SJSA1 (cell line): ENCODE measurements around the gene GCSH. TPM values are rescaled to one million over a fixed set of nuclear protein-coding genes. Genes with fewer than 3 reads are reported as not detected.
"Not testable (repeated sequence)": the region's sequence is repeated elsewhere in the genome, so short reads cannot be mapped to it uniquely, and the experiment has no call there.

Experiments
- DNase-seq, 2 experiments: peaks; one replicate each; pipeline ENCODE4 v3.0.0-alpha.2; 2015 to 2020; ENCODE audit warnings: low spot score in 2 of 2, low read depth in 1 of 2
- H3K27ac ChIP-seq: fragments of 250-450 bp; sonication (Bioruptor Pico); 2 replicates; pipeline ENCODE4 v1.5.1; 2020; ENCODE audit warnings: mild to moderate bottlenecking, moderate library complexity
- H3K27me3 ChIP-seq: fragments of 250-450 bp; sonication (Bioruptor Pico); replicated peaks from 2 replicates; pipeline ENCODE4 v1.5.1; 2020; ENCODE audit warnings: mild to moderate bottlenecking, moderate library complexity
- H3K36me3 ChIP-seq: fragments of 250-450 bp; sonication (Bioruptor Pico); 2 replicates; pipeline ENCODE4 v1.5.1; 2020; ENCODE audit warnings: mild to moderate bottlenecking
- H3K4me1 ChIP-seq: fragments of 250-450 bp; sonication (Bioruptor Pico); replicated peaks from 2 replicates; pipeline ENCODE4 v1.6.1; 2021; ENCODE audit warnings: mild to moderate bottlenecking
- H3K4me3 ChIP-seq: fragments of 250-450 bp; sonication (Bioruptor Pico); 2 replicates; pipeline ENCODE4 v1.5.1; 2020; ENCODE audit warnings: mild to moderate bottlenecking
- H3K9me3 ChIP-seq: fragments of 250-450 bp; sonication (Bioruptor Pico); replicated peaks from 2 replicates; pipeline ENCODE4 v1.5.1; 2020; ENCODE audit warnings: mild to moderate bottlenecking
- total RNA-seq: library from RNA; depleted of rRNA; stranded (reverse); fragments of >200 nt; shearing (Covaris generic); gene quantifications from 2 replicates; pipeline ENCODE4 v1.2.3, GENCODE V29; 2014

Gene GCSH
- total RNA-seq, 1 experiment from 2014 or later = 43.9 TPM

DNA sequence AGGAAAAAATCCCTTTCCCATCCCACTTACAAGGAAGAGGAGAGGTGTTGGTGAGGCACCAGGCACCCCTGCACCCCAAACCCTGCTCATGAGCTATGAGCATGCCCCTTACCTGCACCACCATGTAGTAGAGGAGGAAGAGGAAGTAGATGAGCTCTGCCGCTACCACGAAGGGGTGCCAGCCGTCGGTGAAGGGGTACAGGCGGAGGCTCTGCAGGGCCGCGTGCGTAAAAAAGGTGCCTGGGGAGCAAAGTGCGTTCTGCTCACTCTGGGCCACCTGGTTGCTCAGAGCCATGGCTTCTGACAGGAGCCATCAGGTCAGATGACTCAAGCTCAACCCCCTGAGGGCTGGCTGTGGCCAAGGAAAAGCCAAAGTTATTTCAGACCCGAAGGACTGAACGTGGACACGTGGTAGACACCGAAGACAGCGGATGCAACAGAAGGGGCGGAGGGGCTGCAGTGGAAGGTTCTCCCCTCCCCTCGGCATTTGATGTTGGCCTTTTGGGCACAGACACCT is 25.3 kb upstream of the GCSH start:
- Histone ChIP-seq H3K36me3 (no peaks in the 10 kb centered on the region), H3K27ac (no peak overlapping the region), H3K4me1 (no peaks in the 10 kb centered on the region), H3K4me3 (no peak overlapping the region), H3K27me3 (no peaks in the 10 kb centered on the region), H3K9me3 (no peaks in the 10 kb centered on the region)
- DNase-seq = no peak

DNA sequence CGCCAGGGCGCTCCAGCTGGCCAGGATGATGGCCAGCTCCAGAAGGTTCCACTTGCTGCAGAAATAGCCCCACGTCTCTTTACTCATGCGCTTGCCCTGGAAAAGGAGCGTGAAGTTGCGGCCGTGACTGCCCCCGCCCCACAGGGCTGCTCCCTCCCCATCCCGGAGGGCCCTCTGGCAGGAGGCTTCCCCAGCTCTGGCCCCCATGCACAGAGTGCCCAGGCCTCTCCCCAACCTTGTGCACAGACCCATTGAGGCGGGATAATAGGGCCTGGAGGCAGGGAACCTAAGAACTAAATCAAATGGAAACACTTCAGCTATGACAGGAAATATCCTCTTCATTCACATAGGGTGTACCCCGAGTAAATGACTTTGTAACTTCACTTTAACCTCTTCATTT is 21.2 kb upstream of the GCSH start:
- H3K36me3 ChIP-seq = no peaks in the 10 kb centered on the region
- no peak for DNase-seq
- no peaks in the 10 kb centered on the region for H3K9me3 ChIP-seq
- H3K4me1 ChIP-seq = no peaks in the 10 kb centered on the region
- H3K4me3 ChIP-seq = no peak overlapping the region
- H3K27ac ChIP-seq = no peak overlapping the region
- H3K27me3 ChIP-seq = no peaks in the 10 kb centered on the region; the same call in 1 of the 2 replicates

DNA sequence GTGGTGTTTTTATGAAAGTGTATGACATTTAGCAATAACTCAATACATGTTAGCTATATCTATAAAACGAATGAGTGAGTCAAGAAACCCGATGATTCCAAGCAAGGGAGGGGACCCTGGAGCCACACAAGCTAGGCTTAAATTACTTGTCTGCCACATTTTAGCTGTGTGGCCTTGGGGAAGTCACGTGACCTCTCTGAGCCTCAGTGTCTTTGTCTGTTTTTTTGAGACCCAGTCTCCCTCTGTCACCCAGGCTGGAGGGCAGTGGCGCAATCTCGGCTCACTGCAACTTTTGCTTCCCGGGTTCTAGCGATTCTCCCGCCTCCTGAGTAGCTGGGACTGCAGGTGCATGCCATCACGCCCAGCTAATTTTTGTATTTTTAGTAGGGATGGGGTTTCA is 20.1 kb upstream of the GCSH start:
- Histone ChIP-seq H3K27me3 (no peaks in the 10 kb centered on the region; the same call in 1 of the 2 replicates), H3K4me1 (no peaks in the 10 kb centered on the region), H3K36me3 (no peaks in the 10 kb centered on the region), H3K4me3 (no peak overlapping the region), H3K27ac (no peak overlapping the region), H3K9me3 (no peaks in the 10 kb centered on the region)
- no peak for DNase-seq

DNA sequence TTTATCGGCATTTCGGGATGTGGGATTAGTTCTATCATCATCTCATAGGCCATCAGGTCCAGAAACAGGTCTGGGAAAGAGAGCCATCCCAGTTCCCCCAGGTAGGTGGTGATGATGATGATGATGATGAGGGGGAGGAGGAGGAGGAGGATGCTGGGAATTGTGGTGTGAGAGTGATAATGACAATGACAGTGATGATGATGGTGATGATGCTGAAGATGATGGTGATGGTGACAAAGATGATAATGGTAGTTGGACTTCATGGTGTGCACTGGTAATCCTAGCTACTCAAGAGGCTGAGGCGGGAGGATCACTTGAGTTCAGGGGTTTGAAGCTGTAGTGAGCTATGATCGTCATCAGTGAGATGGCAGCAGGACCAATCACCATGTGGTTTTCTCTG is 16.3 kb upstream of the GCSH start:
- no peaks in the 10 kb centered on the region for H3K4me1 ChIP-seq
- H3K27ac ChIP-seq = no peak overlapping the region
- H3K27me3 ChIP-seq = no peaks in the 10 kb centered on the region; the same call in 1 of the 2 replicates
- no peaks in the 10 kb centered on the region for H3K36me3 ChIP-seq
- DNase-seq = no peak
- H3K9me3 ChIP-seq = no peaks in the 10 kb centered on the region
- no peak overlapping the region for H3K4me3 ChIP-seq

DNA sequence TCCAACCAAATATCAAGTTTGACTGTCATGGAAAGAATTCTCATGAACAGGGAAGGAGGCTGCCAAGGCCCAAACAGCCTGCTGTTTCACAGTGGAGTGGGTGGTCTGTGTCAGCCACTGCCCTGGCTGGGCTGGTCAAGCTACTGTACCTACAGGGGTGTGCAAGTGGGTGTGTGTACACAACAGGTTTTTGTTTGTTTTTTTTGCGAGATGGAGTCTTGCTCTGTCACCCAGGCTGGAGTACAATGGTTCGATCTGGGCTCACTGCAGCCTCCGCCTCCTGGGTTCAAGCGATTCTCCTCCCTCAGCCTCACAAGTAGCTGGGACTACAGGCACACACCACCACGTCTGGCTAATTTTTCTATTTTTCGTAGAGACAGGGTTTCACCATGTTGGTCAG is 13.1 kb upstream of the GCSH start:
- H3K36me3 ChIP-seq, H3K4me1 ChIP-seq: not testable (repeated sequence)

DNA sequence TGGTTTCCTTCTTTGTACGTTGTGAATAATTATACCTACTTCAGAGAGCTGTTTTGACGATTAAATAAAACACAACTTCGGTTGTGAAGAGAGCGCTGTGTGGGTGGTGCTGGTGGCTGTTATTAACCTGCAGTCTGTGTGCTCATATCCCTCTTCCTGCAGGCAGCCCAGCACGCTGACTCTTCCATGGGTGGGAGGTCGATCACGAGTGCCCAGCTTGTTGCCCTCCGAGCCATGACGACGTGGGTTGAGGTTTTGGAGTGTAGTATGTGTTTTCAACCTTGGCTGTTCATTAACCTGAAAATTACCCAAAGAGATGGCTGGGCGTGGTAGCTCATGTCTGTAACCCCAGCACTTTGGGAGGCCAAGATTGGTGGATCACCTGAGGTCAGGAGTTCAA is 11.3 kb upstream of the GCSH start:
- H3K36me3 ChIP-seq = no peaks in the 10 kb centered on the region
- no peak overlapping the region for H3K27ac ChIP-seq
- H3K4me1 ChIP-seq = no peaks in the 10 kb centered on the region
- H3K27me3 ChIP-seq = no peaks in the 10 kb centered on the region
- no peak for DNase-seq
- no peak overlapping the region for H3K4me3 ChIP-seq
- no peaks in the 10 kb centered on the region for H3K9me3 ChIP-seq

More for the DNA sequence above, 13.1 kb upstream of the GCSH start:
- not testable (repeated sequence) for H3K27me3 ChIP-seq, H3K9me3 ChIP-seq, H3K27ac ChIP-seq, DNase-seq, H3K4me3 ChIP-seq

DNA sequence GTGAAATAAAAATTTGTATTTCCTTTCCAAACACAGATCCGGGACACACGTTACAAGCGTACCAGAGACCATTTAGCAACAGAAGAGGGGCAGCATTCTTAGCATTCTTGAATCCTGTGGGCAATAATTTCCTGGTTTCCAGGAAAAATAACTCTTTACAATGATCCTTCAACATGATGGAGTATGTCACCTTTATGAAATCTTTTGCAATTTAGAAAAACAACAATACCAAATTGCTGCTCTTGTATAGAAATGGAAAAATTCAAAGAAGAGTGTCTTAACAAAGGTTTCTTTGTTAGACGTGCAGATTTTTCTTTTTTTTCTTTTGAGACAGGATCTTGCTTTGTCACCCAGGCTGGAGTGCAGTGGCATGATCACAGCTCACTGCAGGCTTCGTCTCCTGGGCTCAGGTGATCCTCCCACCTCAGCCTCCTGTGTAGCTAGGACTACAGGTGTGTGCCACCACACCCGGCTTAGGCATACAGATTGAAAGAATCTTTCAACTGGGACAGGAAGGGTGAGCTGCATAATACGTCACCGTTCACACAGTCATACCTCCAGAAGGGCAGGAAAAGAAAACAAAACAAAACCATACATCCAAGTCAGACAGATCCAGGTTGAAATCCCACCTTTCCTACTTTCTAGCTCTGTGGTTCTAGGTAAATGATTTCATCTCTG is 10.8 kb upstream of the GCSH start:
- Histone ChIP-seq H3K27me3 (no peaks in the 10 kb centered on the region), H3K36me3 (no peaks in the 10 kb centered on the region)
- no peak for DNase-seq

DNA sequence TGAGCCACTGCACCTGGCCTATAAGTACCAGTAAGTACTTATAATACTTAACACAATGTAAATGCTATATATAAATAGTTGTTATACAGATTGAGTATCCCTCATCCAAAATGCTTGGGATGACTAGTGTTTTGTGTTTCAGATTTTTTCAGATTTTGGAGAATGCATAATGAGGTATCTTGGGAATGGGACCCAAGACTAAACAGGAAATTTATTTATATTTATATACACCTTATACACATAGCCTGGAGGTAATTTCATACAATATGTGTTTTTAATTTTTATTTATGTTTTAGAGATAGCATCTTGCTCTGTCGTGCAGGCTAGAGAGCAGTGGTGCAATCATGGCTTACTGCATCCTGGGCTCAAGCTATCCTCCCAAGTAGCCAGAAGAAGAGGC is 9.8 kb upstream of the GCSH start:
- no peaks in the 10 kb centered on the region for H3K4me1 ChIP-seq
- no peak overlapping the region for H3K4me3 ChIP-seq
- H3K27ac ChIP-seq = no peak overlapping the region
- no peak for DNase-seq
- H3K36me3 ChIP-seq = no peaks in the 10 kb centered on the region
- H3K27me3 ChIP-seq = no peaks in the 10 kb centered on the region
- H3K9me3 ChIP-seq = no peaks in the 10 kb centered on the region

More for the DNA sequence above, 10.8 kb upstream of the GCSH start:
- Histone ChIP-seq H3K4me3 (no peak overlapping the region), H3K4me1 (no peaks in the 10 kb centered on the region), H3K27ac (no peak overlapping the region), H3K9me3 (no peaks in the 10 kb centered on the region)

DNA sequence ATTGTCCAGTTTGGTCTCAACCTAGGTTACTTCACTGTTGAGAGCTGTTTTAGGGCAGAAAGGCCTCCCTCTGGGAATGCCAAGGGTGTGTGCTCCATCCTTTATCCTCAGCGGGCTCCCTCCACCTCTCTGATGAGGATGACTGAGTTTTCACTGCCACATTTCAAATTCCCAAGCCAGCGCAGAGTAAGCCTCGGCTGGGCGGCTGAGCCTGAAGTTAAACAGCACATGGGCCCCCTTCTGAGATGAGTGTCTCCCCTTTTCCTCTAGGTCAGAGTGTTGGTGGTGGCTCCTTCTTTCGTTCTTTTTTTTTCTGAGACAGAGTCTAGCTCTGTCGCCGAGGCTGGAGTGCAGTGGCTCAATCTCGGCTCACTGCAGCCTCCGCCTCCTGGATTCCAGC is 5.5 kb upstream of the GCSH start:
- H3K4me1 ChIP-seq = peaks cover 1% of the 10 kb centered on the region
- no peaks in the 10 kb centered on the region for H3K9me3 ChIP-seq
- H3K27ac ChIP-seq = no peak overlapping the region
- DNase-seq = no peak
- H3K36me3 ChIP-seq = no peaks in the 10 kb centered on the region
- H3K4me3 ChIP-seq = no peak overlapping the region
- no peaks in the 10 kb centered on the region for H3K27me3 ChIP-seq

DNA sequence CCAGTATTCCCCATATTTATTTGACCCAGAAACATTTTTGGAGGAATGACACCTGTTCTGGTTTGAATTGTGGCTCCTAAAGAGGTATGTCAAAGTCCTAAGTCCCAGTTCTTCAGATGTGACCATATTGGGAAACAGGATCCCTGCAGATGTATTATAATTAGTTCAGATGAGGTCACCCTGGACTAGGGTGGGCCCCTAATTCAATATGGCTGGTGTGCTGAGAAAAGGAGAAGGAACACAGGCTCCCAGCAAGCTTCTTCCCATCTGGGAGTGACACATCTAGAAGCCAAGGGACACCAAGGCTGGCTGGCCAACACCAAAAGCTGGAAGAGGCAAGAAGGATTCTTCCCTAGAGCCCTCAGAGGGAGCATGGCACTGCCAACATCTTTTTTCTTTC is 3.8 kb upstream of the GCSH start:
- peaks cover 4% of the 10 kb centered on the region for H3K4me1 ChIP-seq
- H3K4me3 ChIP-seq = no peak overlapping the region
- no peaks in the 10 kb centered on the region for H3K9me3 ChIP-seq
- DNase-seq = no peak
- no peaks in the 10 kb centered on the region for H3K27me3 ChIP-seq
- H3K36me3 ChIP-seq = peaks cover 4% of the 10 kb centered on the region; the same call in 1 of the 2 replicates
- no peak overlapping the region for H3K27ac ChIP-seq

DNA sequence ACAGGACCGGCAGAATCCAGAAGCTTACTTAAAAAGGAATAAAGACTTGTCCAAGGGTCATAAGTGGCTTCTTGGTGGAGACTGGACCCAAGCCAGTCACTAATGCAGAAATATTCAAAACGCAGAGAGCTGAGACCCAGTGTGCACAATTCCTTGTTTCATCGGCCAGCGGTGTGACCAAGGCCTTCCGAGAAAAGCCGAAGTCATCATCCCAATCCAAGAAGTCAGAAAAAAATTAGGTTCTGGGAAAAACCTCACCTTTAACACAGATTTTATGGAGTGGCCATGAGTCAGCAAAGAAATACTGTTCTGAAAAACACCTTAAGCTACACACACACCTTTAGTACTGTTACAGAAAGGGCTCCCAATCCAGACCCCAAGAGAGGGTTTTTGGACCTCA is 1.0 kb upstream of the GCSH start:
- H3K36me3 ChIP-seq = peaks cover 4% of the 10 kb centered on the region; the same call in 1 of the 2 replicates
- DNase-seq = no peak
- H3K27me3 ChIP-seq = no peaks in the 10 kb centered on the region
- no peaks in the 10 kb centered on the region for H3K9me3 ChIP-seq
- H3K4me3 ChIP-seq = no peak overlapping the region
- H3K27ac ChIP-seq = no peak overlapping the region
- peaks cover 4% of the 10 kb centered on the region for H3K4me1 ChIP-seq

DNA sequence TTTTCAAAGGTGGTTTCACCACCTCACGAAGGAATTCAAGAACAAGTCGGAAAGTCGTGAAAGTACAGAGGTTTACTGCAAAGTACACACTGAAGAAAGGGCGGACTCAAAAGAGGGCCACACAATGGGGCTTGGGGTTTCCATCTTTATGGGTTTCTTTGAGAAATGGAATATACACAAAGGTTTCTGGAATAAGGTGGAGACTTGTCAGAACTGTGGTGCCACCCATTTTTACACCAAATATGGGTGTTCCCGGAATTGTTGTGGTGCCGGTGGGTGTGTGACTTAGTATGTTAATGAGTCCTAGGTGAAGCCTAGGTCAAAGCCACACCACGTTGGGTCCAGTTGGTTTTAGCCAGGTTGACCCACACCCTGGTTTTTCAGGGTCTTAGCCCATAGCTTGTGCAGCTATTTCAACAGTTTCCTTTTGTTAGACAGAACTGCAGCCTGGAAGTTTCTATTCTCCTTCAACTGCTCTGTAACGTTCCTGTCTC is 567 bp upstream of the GCSH start:
- no peaks in the 10 kb centered on the region for H3K27me3 ChIP-seq
- DNase-seq = no peak
- H3K4me1 ChIP-seq = peaks cover 4% of the 10 kb centered on the region
- H3K4me3 ChIP-seq = peak overlapping the region; percentile 81
- H3K9me3 ChIP-seq = no peaks in the 10 kb centered on the region
- H3K36me3 ChIP-seq = peaks cover 4% of the 10 kb centered on the region; the same call in 1 of the 2 replicates
- no peak overlapping the region for H3K27ac ChIP-seq

DNA sequence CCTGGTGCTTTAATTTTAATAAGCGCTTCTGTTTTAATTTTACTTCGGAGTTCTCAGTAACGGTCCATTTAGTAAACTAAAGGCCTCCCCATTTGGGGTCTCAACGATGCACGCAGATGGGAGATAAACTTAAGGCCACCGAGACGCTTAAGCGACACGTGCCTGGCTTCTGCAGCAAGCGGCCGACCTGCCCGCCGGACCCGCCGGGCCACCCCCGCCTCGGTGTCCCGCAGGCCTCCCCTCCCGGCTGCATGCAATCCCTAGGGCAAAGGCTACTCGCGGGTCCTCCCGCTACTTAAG is 592 bp downstream of the GCSH start:
- no peak for DNase-seq
- H3K9me3 ChIP-seq = no peaks in the 10 kb centered on the region
- peak overlapping the region; percentile 81 for H3K4me3 ChIP-seq
- H3K4me1 ChIP-seq = peaks cover 4% of the 10 kb centered on the region
- H3K36me3 ChIP-seq = peaks cover 4% of the 10 kb centered on the region; the same call in 1 of the 2 replicates
- no peaks in the 10 kb centered on the region for H3K27me3 ChIP-seq
- H3K27ac ChIP-seq = peak overlapping the region; percentile 1; the same call in 1 of the 2 replicates

DNA sequence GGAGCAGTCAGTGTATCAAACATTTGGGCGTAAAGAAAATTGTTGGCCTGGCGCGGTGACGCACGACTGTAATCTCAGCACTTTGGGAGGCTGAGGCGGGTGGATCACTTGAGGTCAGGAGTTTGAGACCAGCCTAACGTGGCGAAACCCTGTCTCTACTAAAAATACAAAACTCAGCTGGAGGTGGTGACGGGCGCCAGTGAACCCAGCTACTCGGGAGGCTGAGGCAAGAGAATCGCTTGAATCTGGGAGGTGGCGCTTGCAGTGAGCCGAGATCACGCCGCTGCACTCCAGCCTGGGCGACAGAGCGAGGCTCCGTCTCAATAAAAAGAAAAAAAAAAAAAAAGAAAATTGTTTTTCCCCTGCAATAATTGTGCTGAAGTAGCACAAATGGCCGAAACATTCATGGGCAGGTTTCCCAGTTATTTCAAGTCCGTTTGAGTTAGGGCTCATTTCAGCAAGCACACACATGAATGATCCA is 1.4 kb downstream of the GCSH start:
- Histone ChIP-seq H3K27me3 (no peaks in the 10 kb centered on the region), H3K27ac (no peak overlapping the region), H3K36me3 (peaks cover 4% of the 10 kb centered on the region; the same call in 1 of the 2 replicates), H3K4me1 (peaks cover 4% of the 10 kb centered on the region), H3K4me3 (no peak overlapping the region), H3K9me3 (no peaks in the 10 kb centered on the region)
- DNase-seq = no peak
